OCI-LY1 (cell line): Measurements from ENCODE around the gene ZHX3.

Experiments used
- EZH2 ChIP-seq: fragments of 200-600 bp; sonication (generic), shearing (Covaris generic); IDR thresholded peaks from 2 replicates; pipeline ENCODE4 v1.8.0; 2017; ENCODE audit warnings: borderline replicate concordance, mixed run types, mild to moderate bottlenecking, antibody characterized with exemption, low read length, moderate library complexity, mixed read lengths
- TF ChIP-seq, protein P1 (sequence below): fragments of 200-600 bp; sonication (generic), shearing (Covaris generic); IDR thresholded peaks from 2 replicates; pipeline ENCODE4 v1.5.1; 2017; ENCODE audit warnings: mild to moderate bottlenecking, antibody characterized with exemption, low read length, moderate library complexity, mixed read lengths

GRCh38 chr20:41261790-41262717 lies 55.5 kb downstream of the ZHX3 start:
- TF ChIP-seq, protein P1, sequence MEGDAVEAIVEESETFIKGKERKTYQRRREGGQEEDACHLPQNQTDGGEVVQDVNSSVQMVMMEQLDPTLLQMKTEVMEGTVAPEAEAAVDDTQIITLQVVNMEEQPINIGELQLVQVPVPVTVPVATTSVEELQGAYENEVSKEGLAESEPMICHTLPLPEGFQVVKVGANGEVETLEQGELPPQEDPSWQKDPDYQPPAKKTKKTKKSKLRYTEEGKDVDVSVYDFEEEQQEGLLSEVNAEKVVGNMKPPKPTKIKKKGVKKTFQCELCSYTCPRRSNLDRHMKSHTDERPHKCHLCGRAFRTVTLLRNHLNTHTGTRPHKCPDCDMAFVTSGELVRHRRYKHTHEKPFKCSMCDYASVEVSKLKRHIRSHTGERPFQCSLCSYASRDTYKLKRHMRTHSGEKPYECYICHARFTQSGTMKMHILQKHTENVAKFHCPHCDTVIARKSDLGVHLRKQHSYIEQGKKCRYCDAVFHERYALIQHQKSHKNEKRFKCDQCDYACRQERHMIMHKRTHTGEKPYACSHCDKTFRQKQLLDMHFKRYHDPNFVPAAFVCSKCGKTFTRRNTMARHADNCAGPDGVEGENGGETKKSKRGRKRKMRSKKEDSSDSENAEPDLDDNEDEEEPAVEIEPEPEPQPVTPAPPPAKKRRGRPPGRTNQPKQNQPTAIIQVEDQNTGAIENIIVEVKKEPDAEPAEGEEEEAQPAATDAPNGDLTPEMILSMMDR, result no peak
- TF ChIP-seq EZH2, result no peak
